Esophagus squamous epithelium (tissue), 4 donors: ENCODE measurements around the gene KRT40.

Source experiments
- POLR2A ChIP-seq, 4 donors: fragments of 450-650 bp; IDR thresholded peaks; one replicate each; pipeline ENCODE4 v1.6.1; 2017; ENCODE audit warnings: antibody characterized with exemption in 4 of 4, mild to moderate bottlenecking in 4 of 4, moderate library complexity in 3 of 4
- TF ChIP-seq, protein P1 (sequence below), 6 experiments: fragments of 450-650 bp in 4 of 6; fragments of 200-600 bp in 2 of 6; sonication (generic) in 2 of 6; IDR thresholded peaks; one replicate each; pipeline ENCODE4 v1.5.1; 2016 to 2019; ENCODE audit warnings: antibody characterized with exemption in 6 of 6, mild to moderate bottlenecking in 4 of 6, moderate library complexity in 4 of 6

- TF ChIP-seq, protein P1, sequence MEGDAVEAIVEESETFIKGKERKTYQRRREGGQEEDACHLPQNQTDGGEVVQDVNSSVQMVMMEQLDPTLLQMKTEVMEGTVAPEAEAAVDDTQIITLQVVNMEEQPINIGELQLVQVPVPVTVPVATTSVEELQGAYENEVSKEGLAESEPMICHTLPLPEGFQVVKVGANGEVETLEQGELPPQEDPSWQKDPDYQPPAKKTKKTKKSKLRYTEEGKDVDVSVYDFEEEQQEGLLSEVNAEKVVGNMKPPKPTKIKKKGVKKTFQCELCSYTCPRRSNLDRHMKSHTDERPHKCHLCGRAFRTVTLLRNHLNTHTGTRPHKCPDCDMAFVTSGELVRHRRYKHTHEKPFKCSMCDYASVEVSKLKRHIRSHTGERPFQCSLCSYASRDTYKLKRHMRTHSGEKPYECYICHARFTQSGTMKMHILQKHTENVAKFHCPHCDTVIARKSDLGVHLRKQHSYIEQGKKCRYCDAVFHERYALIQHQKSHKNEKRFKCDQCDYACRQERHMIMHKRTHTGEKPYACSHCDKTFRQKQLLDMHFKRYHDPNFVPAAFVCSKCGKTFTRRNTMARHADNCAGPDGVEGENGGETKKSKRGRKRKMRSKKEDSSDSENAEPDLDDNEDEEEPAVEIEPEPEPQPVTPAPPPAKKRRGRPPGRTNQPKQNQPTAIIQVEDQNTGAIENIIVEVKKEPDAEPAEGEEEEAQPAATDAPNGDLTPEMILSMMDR (IDR thresholded peaks at IDR 0.05) = no peak
- no peak for TF ChIP-seq POLR2A (IDR thresholded peaks at IDR 0.05)
Measured at GRCh38 chr17:40961591-40961990, 22.5 kb downstream of the KRT40 start.
